D721Med (cell line): ENCODE results near the gene CD302.
"Not testable (repeated sequence)": the region's sequence is repeated elsewhere in the genome, so short reads cannot be mapped to it uniquely, and the experiment has no call there.

Source experiments
- DNase-seq: peaks from one replicate; pipeline ENCODE4 v3.0.0; 2011; ENCODE audit warnings: low spot score; ENCODE audit not compliant: insufficient read length
- FAIRE-seq: peaks from 2 replicates; lab custom pipeline; 2011; peaks lifted over from hg19 to GRCh38; lab: Jason Lieb, UNC
- CTCF ChIP-seq: IDR thresholded peaks from 2 replicates; pipeline ENCODE4 v1.5.1; 2012; ENCODE audit warnings: mild to moderate bottlenecking, control low read depth; ENCODE audit not compliant: insufficient read depth; ENCODE audit errors: missing control alignments

The CD302 gene

GRCh38 chr2:159793326-159793725 is 4.7 kb downstream of the CD302 start:
- no peak for TF ChIP-seq CTCF
- DNase-seq (no peak), FAIRE-seq (no peak)

GRCh38 chr2:159792599-159792998 is 5.4 kb downstream of the CD302 start:
- no peak for DNase-seq
- no peak for TF ChIP-seq CTCF
- no peak for FAIRE-seq

GRCh38 chr2:159792036-159792435 is 6.0 kb downstream of the CD302 start:
- no peak for TF ChIP-seq CTCF
- no peak for FAIRE-seq
- no peak for DNase-seq

- no peak for TF ChIP-seq CTCF
- no peak for DNase-seq
- FAIRE-seq, result no peak
Measured at GRCh38 chr2:159790323-159790722, 7.7 kb downstream of the CD302 start.

GRCh38 chr2:159788253-159788652 is 9.8 kb downstream of the CD302 start:
- DNase-seq (no peak), FAIRE-seq (no peak)
- TF ChIP-seq CTCF, result no peak

GRCh38 chr2:159787647-159788046 is 10.4 kb downstream of the CD302 start:
- FAIRE-seq, DNase-seq: not testable (repeated sequence)

- FAIRE-seq, result no peak
Measured at GRCh38 chr2:159786938-159787337, 11.1 kb downstream of the CD302 start.

More at GRCh38 chr2:159786938-159787337, 11.1 kb downstream of the CD302 start:
- DNase-seq, result no peak
- no peak for TF ChIP-seq CTCF
